Measurements from ENCODE around the gene HDAC6.
"Not testable (repeated sequence)": the region's sequence is repeated elsewhere in the genome, so short reads cannot be mapped to it uniquely, and the experiment has no call there.

HDAC6 gene

GRCh38 chrX:48790477-48790876 lies 11.4 kb upstream of the HDAC6 start:
- DNase-seq, result no peak

DNA sequence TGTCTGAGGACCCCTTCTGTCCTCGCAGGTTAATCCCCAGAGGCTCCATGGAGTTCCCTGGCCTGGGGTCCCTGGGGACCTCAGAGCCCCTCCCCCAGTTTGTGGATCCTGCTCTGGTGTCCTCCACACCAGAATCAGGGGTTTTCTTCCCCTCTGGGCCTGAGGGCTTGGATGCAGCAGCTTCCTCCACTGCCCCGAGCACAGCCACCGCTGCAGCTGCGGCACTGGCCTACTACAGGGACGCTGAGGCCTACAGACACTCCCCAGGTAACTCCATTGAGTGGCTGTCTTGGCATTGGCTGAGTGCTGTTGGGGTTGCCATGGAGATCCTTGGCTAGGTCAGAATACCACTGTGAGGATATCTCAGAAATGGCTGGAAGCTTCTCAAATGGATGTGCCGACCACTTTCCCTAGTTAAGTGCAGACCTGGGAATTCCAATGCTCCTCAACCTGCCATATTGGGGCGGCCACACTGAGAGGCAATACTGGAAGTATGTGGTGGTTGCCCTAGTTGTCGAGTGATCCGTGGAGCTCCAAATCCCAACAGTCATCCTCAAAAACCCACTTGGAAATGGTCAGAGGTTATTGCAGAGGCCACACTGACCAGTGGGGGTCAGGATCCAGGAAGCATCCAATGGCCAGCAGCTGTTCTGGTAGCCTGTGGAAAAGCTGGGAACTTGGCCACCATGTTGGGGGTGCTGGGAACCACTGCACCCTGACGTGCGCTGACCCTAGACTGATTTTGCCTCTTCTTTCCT lies 10.6 kb upstream of the HDAC6 start:
- no peak for DNase-seq

- DNase-seq, result no peak
Observed at GRCh38 chrX:48792219-48792618, 9.6 kb upstream of the HDAC6 start.

GRCh38 chrX:48793935-48794334 lies 7.9 kb upstream of the HDAC6 start:
- DNase-seq, result no peak

DNA sequence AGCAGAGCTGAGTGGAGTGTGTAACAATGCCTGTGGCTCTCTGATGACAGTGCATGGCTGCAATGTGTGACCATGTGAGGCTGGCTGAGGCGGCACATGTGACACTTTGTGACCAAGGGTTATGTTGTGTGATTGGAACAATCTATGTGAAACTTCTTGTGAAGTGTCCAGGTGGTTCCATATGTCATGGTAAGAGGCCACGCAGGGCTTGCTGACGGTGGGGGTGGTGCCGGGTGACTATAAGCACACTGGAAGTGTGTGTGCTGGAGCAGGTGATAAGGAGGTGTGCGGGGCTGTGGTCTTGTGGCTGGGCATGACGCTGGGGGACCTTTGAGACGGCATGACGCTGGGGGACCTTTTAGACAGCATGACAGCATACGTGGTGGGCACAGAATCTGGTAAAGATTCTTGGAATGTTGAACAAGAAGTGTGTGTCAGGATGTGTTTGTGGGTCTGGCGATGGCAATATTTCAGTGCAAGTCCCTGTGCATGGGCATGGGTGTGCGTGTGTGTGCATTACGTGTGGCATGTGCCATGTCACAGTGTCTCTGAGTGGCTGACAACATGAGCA lies 7.4 kb upstream of the HDAC6 start:
- no peak for DNase-seq

DNA sequence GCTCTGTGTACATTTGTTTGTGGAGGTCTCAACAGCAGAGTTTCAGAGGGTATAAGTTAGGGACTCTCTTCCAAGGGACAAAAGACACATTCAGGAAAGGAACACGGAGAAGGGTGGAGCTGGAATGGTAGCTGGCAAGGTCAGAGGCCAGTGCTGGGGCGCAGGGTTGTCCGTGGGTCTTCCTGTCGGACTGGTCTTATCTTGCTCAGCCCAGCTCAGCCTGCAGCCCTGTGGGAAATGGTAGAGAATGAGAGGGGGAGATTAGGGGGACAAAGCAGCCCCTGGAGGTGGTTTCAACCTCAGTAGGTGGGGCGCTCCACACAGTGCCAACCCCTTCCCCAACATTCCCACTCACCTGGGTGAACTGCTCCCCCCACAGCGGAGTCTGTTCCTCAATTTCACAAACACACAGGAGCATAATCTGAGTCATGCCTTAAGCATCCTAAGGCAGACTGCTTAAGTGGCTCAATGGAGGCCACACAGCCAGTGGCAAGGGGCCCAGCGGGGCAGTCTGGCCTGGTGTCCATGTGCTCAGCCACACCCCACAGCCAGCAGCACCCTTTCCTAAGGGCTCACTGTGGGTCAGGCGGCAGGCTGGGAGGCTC lies 6.9 kb upstream of the HDAC6 start:
- DNase-seq, result peak; percentile 88

- no peak for DNase-seq
Observed at GRCh38 chrX:48798318-48798717, 3.5 kb upstream of the HDAC6 start.

DNA sequence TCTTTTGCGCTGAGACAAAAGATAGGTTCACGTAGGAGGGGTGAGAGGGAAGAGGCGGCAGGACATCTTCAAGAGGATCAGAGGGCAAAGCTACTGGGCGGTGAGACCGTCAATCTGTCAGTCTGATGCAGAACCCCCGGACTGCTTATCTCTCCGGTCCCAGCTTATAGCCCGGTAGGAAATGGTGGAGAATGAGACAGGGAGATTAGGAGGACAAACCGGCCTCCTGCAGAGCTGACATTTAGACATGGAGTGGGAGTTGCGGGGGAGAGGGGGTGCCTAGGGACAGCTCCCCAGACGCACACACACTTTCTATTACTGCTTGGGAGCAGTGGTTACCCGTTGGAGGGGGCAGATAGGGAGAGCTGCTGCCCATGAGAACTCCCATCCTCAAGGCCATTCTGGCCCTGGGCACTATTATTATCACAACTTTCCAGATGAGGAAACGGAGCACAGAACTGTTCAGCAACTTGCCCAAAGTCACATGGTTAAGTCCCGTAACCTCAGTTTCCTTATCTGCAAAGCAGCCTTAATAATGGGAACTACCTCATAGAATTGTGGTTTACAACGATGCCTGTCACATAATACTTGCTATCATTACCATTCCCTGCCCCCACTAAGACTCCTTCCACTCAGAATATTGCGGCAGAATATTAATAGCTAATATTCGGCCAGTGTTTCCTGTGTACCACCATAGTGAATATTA lies 1.1 kb upstream of the HDAC6 start:
- no peak for DNase-seq

GRCh38 chrX:48802089-48802904 lies 430 bp downstream of the HDAC6 start:
- DNase-seq, result peak; percentile 96

- DNase-seq, result no peak
Observed at GRCh38 chrX:48802905-48803200, 986 bp downstream of the HDAC6 start.

GRCh38 chrX:48806081-48806480 lies 4.2 kb downstream of the HDAC6 start:
- DNase-seq, result no peak

DNA sequence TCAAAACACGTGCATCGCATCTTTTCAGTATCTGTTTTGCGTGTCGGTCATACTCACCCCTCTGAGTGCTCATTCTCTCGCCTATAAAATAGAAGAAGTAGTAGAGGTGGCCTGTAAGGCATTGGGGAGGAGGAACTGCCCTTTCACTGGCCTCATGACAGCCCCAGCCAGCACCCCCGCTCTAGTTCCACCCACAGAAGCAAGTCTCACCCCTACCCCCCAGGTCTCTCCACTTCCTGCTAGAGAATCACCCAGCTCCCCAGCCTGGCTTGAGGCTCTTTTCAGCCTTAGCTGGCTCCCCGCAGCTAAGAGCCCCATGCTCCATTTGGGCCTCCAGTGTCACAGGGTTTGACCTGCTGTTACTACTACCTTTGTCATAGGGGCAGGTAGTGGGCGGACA lies 11.8 kb downstream of the HDAC6 start:
- no peak for DNase-seq

DNA sequence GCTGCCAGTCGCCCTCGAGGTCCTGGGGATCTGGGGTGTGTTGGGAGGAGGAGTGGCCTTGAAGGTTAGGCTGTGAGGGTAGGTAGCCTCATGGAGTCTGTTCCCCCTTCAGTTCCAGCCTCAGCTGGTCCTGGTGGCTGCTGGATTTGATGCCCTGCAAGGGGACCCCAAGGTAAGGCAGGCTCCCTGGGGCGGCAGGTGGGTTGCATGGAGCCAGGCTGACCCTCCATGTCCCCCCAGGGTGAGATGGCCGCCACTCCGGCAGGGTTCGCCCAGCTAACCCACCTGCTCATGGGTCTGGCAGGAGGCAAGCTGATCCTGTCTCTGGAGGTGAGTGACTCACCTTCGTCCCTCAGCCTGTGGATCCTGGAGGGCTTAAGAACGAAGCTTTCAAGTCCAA lies 12.9 kb downstream of the HDAC6 start:
- DNase-seq, result no peak

DNA sequence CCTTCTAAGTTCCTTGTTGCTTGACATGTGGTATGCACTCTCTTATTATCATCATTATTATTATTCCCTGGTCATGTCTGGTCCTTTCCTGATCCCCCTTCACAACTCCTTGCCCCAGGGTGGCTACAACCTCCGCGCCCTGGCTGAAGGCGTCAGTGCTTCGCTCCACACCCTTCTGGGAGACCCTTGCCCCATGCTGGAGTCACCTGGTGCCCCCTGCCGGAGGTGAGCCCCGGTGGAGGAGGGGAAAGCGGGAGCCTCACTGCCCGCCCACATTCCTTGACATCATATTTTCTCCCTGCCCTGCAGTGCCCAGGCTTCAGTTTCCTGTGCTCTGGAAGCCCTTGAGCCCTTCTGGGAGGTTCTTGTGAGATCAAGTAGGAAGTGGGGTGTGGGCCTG lies 13.4 kb downstream of the HDAC6 start:
- DNase-seq, result no peak

DNA sequence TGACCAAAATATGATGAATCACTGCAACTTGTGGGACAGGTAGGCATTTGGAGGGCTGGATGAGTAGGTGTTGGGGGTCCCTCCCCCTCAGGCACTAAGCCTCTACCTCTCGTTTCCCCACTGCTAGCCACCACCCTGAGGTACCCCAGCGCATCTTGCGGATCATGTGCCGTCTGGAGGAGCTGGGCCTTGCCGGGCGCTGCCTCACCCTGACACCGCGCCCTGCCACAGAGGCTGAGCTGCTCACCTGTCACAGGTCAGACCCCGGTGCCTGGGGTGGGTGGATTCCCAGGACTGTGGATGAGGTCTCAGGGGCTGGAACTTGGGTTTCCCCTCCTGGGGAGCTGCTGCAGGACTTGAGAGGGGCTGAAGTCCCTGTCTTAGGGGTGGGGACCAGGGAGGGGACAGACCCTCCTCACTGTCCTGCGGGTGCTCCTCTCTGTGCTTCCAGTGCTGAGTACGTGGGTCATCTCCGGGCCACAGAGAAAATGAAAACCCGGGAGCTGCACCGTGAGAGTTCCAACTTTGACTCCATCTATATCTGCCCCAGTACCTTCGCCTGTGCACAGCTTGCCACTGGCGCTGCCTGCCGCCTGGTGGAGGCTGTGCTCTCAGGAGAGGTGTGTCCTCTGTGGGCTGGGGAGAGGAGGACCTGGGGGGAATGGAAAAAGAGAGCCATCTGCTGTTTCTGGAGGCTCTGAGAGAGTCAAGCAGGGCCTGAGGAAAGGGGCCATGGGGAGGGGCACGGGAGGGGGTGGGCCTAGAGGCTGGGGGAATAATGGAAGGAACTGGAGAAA lies 14.3 kb downstream of the HDAC6 start:
- no peak for DNase-seq

DNA sequence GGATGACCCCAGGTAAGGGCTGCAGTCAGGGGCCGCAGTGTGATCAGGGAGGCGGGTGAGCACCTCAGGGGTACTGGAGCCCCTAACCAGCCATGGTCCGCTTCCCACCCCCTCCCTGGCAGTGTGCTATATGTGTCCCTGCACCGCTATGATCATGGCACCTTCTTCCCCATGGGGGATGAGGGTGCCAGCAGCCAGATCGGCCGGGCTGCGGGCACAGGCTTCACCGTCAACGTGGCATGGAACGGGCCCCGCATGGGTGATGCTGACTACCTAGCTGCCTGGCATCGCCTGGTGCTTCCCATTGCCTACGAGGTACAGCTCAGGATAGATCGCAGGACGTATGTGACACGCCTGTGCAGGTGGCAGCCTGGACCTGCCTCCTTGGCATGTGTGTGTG lies 16.2 kb downstream of the HDAC6 start:
- no peak for DNase-seq

GRCh38 chrX:48818866-48819265 lies 17.0 kb downstream of the HDAC6 start:
- DNase-seq, result no peak

- DNase-seq, result not testable (repeated sequence)
Observed at GRCh38 chrX:48819394-48819793, 17.5 kb downstream of the HDAC6 start.

DNA sequence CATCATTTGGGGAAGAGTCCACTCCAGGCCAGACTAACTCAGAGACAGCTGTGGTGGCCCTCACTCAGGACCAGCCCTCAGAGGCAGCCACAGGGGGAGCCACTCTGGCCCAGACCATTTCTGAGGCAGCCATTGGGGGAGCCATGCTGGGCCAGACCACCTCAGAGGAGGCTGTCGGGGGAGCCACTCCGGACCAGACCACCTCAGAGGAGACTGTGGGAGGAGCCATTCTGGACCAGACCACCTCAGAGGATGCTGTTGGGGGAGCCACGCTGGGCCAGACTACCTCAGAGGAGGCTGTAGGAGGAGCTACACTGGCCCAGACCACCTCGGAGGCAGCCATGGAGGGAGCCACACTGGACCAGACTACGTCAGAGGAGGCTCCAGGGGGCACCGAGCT lies 21.2 kb downstream of the HDAC6 start:
- DNase-seq, result no peak

GRCh38 chrX:48824066-48824465 lies 22.2 kb downstream of the HDAC6 start:
- DNase-seq, result no peak

GRCh38 chrX:48826135-48826875 lies 24.4 kb downstream of the HDAC6 start, which contains the start of gene ERAS:
Gene ERAS (plus strand): TSS chrX:48826513. CDS start chrX:48829124, 2,611 bp downstream.
- DNase-seq, result no peak
